ENCODE results near the gene GGTLC2.

The GGTLC2 gene

DNA sequence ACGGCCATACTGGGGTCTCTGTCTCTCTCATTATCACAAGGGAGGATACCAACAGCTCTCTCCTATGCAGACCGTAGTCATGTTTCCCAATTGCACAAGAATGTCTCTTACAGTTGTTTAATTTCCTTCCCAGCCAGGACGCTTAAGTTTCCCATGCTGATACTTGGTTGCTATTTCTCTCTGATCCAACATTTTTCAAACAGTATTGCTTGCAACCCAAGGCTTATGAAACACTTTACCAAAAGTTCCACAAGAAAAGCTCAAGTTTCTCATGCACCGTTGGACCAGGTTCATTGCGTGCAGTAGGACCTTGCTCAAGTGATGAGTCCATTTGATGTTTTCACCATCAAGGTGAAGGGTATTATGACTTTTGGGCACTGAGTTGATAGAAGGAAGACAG is 46.6 kb downstream of the GGTLC2 start:
- no peaks in the 10 kb centered on the region for H3K4me1 ChIP-seq (ENCODE audit: control insufficient read depth, insufficient read depth, low read length, poor library complexity, severe bottlenecking)
- no peak overlapping the region for H3K27ac ChIP-seq (ENCODE audit: insufficient read depth, low read length, poor library complexity, severe bottlenecking)
- H3K4me3 ChIP-seq (ENCODE audit: insufficient read depth, low read depth, low read length, poor library complexity, severe bottlenecking) = no peak overlapping the region
- H3K9me3 ChIP-seq (ENCODE audit: control insufficient read depth, low read length) = no peaks in the 10 kb centered on the region
- no peaks in the 10 kb centered on the region for H3K36me3 ChIP-seq (ENCODE audit: control insufficient read depth, insufficient read depth, low read length)
- DNase-seq = no peak
- H3K27me3 ChIP-seq (replicated peaks; ENCODE audit: control insufficient read depth, insufficient read depth, low read length, poor library complexity, severe bottlenecking) = no peaks in the 10 kb centered on the region

DNA sequence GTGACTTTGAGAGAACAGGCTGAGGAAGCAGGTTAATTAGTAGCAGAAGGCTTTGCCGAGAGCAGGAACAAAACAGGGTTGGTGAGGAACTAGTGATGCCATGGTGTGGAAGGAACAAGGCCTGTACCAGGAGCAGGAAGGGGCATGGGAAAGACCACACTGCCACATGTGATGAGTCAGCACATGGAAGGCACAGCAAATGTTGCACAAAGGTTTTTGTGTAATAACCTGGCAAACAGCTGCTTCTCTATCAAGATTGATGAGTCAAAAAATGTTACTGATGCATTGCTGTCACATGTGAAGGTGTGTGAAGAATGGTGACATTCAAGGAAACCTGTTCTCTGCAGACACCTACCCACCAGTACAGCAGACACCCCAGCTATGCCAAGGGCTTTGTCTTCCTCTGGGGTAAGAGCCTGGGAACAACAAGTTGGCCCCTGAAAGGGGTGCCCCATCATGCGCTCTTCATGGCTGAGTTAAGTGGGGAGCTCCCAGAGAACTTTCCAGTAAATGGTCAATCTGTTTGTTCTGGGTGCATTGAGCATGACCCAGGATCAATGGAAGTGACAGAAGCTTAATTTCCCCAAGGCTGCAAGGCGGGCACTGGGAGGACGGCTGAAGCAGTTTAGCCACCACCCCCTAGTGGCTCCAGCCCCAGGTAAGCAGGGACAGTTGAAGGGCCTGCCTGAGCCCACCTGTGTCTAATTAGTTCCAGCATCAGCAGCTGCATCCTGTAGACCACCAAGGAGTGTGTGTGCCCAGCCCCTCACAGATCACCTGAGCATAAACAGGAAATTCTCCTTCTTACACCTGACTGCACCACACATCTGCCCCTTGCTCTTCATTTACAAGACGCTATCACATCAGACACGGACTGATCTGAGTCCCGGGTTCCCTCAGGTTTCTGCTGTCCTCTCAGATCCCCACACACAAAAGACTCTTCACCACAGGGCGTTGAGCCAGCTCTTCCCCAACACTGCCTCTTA is 47.6 kb downstream of the GGTLC2 start:
- Histone ChIP-seq H3K4me3 (ENCODE audit: insufficient read depth, low read depth, low read length, poor library complexity, severe bottlenecking) (no peak overlapping the region), H3K36me3 (ENCODE audit: control insufficient read depth, insufficient read depth, low read length) (no peaks in the 10 kb centered on the region), H3K4me1 (ENCODE audit: control insufficient read depth, insufficient read depth, low read length, poor library complexity, severe bottlenecking) (no peaks in the 10 kb centered on the region), H3K27ac (ENCODE audit: insufficient read depth, low read length, poor library complexity, severe bottlenecking) (no peak overlapping the region), H3K9me3 (ENCODE audit: control insufficient read depth, low read length) (no peaks in the 10 kb centered on the region), H3K27me3 (replicated peaks; ENCODE audit: control insufficient read depth, insufficient read depth, low read length, poor library complexity, severe bottlenecking) (no peaks in the 10 kb centered on the region)
- no peak for DNase-seq

DNA sequence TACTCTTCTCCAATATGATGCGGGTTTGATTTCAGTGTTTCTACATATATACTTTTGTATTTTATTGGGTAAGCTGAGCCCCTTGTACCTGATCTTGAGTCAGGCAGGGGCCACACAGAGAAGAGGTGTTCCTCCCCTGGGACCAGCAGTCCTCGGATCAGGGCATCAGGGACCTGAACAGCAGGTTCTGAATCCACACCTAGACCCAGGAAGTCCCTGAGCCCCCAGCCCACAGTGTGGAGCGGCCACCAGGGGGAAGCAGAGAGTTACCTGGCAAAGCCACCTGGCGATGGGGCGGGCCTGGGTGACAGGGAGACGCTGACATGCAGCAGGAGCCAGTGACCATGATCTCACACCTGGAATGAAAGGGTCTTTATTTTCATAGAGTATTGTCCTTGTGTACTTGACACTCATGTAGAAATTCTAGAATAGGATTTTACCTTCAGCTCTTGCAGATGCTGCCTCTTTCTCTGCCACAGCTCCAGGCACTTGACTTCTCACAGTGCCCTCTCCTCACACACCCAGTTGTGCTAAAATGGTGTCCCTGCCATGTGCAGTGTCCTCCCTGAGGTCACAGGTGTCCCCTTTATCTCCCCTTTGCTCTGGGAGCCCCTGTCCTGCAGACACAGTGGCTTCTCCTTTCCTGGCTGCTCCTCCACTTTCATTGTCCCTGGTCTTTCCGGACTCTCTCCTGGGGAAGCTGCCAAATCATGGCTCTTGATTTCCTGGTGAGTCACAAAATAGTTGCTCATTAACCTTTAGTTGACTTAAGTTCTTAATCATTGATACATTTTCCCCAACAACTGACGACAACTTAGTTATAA is 48.5 kb downstream of the GGTLC2 start:
- Histone ChIP-seq H3K4me1 (ENCODE audit: control insufficient read depth, insufficient read depth, low read length, poor library complexity, severe bottlenecking) (no peaks in the 10 kb centered on the region), H3K27me3 (replicated peaks; ENCODE audit: control insufficient read depth, insufficient read depth, low read length, poor library complexity, severe bottlenecking) (no peaks in the 10 kb centered on the region), H3K4me3 (ENCODE audit: insufficient read depth, low read depth, low read length, poor library complexity, severe bottlenecking) (no peak overlapping the region), H3K27ac (ENCODE audit: insufficient read depth, low read length, poor library complexity, severe bottlenecking) (no peak overlapping the region), H3K9me3 (ENCODE audit: control insufficient read depth, low read length) (no peaks in the 10 kb centered on the region), H3K36me3 (ENCODE audit: control insufficient read depth, insufficient read depth, low read length) (no peaks in the 10 kb centered on the region)
- peak; percentile 38 to 41 (median 39) for DNase-seq

DNA sequence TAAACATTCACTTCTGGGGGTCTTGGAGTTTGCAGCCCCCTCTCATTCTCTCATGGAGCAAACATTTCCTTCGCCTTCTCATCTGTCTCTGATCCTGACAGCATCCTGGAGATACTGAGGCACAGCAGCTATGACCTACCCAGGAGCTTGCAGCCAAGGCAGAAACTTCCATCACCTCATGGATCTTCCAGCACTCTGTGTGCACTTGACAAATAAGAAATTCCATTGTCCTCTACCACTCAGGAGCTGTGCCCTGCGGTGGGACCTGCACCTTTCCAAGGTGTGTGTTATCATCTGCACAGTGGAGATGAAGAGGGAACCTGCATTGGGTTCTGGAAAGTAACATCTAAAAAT is 49.1 kb downstream of the GGTLC2 start:
- no peak for DNase-seq
- no peaks in the 10 kb centered on the region for H3K27me3 ChIP-seq (replicated peaks; ENCODE audit: control insufficient read depth, insufficient read depth, low read length, poor library complexity, severe bottlenecking)
- no peaks in the 10 kb centered on the region for H3K9me3 ChIP-seq (ENCODE audit: control insufficient read depth, low read length)
- H3K4me1 ChIP-seq (ENCODE audit: control insufficient read depth, insufficient read depth, low read length, poor library complexity, severe bottlenecking) = no peaks in the 10 kb centered on the region
- H3K27ac ChIP-seq (ENCODE audit: insufficient read depth, low read length, poor library complexity, severe bottlenecking) = no peak overlapping the region
- no peak overlapping the region for H3K4me3 ChIP-seq (ENCODE audit: insufficient read depth, low read depth, low read length, poor library complexity, severe bottlenecking)
- no peaks in the 10 kb centered on the region for H3K36me3 ChIP-seq (ENCODE audit: control insufficient read depth, insufficient read depth, low read length)

DNA sequence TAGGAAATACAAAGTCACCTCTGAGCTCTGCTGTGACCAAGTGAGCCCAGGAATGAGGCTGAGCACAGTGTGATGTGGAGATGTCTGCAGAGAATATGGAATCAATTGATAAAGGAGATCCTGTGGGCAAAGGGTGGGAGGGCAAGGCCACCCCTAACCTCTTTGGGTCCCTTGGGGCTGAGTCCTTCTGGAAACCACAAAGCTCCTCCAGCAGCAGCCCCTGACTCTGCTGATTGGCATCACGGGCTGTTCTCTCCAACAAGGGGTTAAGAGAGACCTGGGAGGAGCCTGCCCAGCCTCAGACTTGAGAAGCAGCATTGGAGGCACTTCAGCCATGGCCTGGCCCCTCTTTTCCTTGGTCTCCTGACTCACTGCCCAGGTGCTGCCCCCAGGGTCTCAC is 49.7 kb downstream of the GGTLC2 start:
- Histone ChIP-seq H3K4me3 (ENCODE audit: insufficient read depth, low read depth, low read length, poor library complexity, severe bottlenecking) (no peak overlapping the region), H3K27me3 (replicated peaks; ENCODE audit: control insufficient read depth, insufficient read depth, low read length, poor library complexity, severe bottlenecking) (no peaks in the 10 kb centered on the region), H3K27ac (ENCODE audit: insufficient read depth, low read length, poor library complexity, severe bottlenecking) (no peak overlapping the region), H3K4me1 (ENCODE audit: control insufficient read depth, insufficient read depth, low read length, poor library complexity, severe bottlenecking) (no peaks in the 10 kb centered on the region), H3K36me3 (ENCODE audit: control insufficient read depth, insufficient read depth, low read length) (no peaks in the 10 kb centered on the region), H3K9me3 (ENCODE audit: control insufficient read depth, low read length) (no peaks in the 10 kb centered on the region)
- no peak for DNase-seq

DNA sequence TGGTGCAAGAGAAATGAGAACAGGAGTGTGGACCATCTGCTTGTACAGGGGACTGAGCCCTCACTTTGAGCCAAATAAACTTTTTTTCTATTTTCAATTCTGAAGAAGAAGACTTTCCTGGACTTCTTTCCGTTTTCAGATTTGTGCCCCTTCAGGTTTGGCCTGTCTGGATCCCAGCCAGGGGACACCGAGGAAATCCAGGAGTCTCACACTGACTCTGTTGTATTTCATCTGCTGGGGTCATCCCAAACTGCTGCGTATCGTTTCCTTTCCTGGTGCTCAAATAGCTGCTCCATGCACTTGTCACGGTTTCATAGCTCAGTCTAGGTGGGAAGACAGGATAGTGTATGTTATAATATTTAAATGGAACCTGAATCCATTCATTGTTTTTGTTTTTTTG is 51.7 kb downstream of the GGTLC2 start:
- DNase-seq = no peak

More for the DNA sequence above, 51.7 kb downstream of the GGTLC2 start:
- Histone ChIP-seq H3K36me3 (ENCODE audit: control insufficient read depth, insufficient read depth, low read length) (no peaks in the 10 kb centered on the region), H3K27me3 (replicated peaks; ENCODE audit: control insufficient read depth, insufficient read depth, low read length, poor library complexity, severe bottlenecking) (no peaks in the 10 kb centered on the region), H3K4me1 (ENCODE audit: control insufficient read depth, insufficient read depth, low read length, poor library complexity, severe bottlenecking) (no peaks in the 10 kb centered on the region), H3K27ac (ENCODE audit: insufficient read depth, low read length, poor library complexity, severe bottlenecking) (no peak overlapping the region), H3K9me3 (ENCODE audit: control insufficient read depth, low read length) (no peaks in the 10 kb centered on the region), H3K4me3 (ENCODE audit: insufficient read depth, low read depth, low read length, poor library complexity, severe bottlenecking) (no peak overlapping the region)
